Measurements from ENCODE around the gene TRIOBP. TPM values are rescaled to one million over a fixed set of nuclear protein-coding genes. Genes with fewer than 3 reads are reported as not detected.
"Not testable (repeated sequence)": the region's sequence is repeated elsewhere in the genome, so short reads cannot be mapped to it uniquely, and the experiment has no call there.

Gene TRIOBP
- total RNA-seq, 1 experiment from 2014 or later = 80.9 TPM

DNA sequence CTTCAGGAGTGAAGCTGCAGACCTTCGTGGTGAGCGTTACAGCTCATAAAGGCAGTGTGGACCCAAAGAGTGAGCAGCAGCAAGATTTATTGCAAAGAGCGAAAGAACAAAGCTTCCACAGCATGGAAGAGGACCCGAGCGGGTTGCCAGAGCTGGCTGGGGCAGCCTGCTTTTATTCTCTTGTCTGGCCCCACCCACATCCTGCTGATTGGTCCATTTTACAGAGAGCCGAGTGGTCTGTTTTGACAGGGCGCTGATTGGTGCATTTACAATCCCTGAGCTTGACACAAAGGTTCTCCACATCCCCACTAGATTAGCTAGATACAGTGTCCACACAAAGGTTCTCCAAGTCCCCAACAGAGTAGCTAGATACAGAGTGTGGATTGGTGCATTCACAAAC lies 20.4 kb downstream of the TRIOBP start:
- DNase-seq (ENCODE audit: low spot score); in situ Hi-C loops (cut with HindIII; ENCODE audit: low sequenced_read_pairs): not testable (repeated sequence)

GRCh38 chr22:37717746-37718305 lies 21.0 kb downstream of the TRIOBP start:
- in situ Hi-C loops (cut with HindIII; ENCODE audit: low sequenced_read_pairs); DNase-seq (ENCODE audit: low spot score): not testable (repeated sequence)

DNA sequence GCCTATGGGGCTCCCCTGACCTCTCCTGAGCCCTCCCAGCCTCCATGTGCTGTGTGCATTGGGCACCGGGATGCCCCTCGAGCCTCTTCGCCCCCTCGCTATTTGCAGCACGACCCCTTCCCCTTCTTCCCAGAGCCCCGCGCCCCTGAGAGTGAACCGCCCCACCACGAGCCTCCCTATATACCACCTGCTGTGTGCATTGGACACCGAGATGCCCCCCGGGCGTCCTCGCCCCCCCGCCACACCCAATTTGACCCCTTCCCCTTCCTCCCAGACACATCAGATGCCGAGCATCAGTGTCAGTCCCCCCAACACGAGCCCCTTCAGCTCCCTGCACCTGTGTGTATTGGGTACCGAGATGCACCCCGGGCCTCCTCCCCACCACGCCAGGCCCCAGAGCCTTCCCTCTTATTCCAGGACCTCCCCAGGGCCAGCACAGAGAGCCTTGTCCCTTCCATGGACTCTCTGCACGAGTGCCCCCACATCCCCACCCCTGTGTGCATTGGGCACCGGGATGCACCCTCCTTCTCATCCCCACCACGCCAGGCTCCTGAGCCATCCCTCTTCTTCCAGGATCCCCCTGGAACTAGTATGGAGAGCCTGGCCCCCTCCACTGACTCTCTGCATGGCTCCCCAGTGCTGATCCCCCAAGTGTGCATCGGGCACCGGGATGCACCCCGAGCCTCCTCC lies 28.8 kb downstream of the TRIOBP start:
- DNase-seq (ENCODE audit: low spot score) = no peak
- in situ Hi-C loops (cut with HindIII; ENCODE audit: low sequenced_read_pairs) = no loop called here

- DNase-seq (ENCODE audit: low spot score) = no peak
- in situ Hi-C loops (cut with HindIII; ENCODE audit: low sequenced_read_pairs) = no loop called here
Measured at GRCh38 chr22:37726241-37726887, 29.5 kb downstream of the TRIOBP start.

- no peak for DNase-seq (ENCODE audit: low spot score)
- in situ Hi-C loops (cut with HindIII; ENCODE audit: low sequenced_read_pairs) = no loop called here
Measured at GRCh38 chr22:37728620-37729019, 31.8 kb downstream of the TRIOBP start.

- in situ Hi-C loops (cut with HindIII; ENCODE audit: low sequenced_read_pairs) = no loop called here
- no peak for DNase-seq (ENCODE audit: low spot score)
Measured at GRCh38 chr22:37731804-37732471, 35.1 kb downstream of the TRIOBP start.

- in situ Hi-C loops (cut with HindIII; ENCODE audit: low sequenced_read_pairs) = no loop called here
- no peak for DNase-seq (ENCODE audit: low spot score)
Measured at GRCh38 chr22:37732699-37733607, 36.1 kb downstream of the TRIOBP start.

GRCh38 chr22:37733625-37734401 lies 37.0 kb downstream of the TRIOBP start:
- DNase-seq (ENCODE audit: low spot score) = no peak
- in situ Hi-C loops (cut with HindIII; ENCODE audit: low sequenced_read_pairs) = no loop called here

GRCh38 chr22:37734402-37734700 lies 37.5 kb downstream of the TRIOBP start:
- DNase-seq (ENCODE audit: low spot score) = no peak
- in situ Hi-C loops (cut with HindIII; ENCODE audit: low sequenced_read_pairs) = no loop called here

- peak; percentile 23 for DNase-seq (ENCODE audit: low spot score)
- in situ Hi-C loops (cut with HindIII; ENCODE audit: low sequenced_read_pairs) = no loop called here
Measured at GRCh38 chr22:37734964-37735451, 38.2 kb downstream of the TRIOBP start.

DNA sequence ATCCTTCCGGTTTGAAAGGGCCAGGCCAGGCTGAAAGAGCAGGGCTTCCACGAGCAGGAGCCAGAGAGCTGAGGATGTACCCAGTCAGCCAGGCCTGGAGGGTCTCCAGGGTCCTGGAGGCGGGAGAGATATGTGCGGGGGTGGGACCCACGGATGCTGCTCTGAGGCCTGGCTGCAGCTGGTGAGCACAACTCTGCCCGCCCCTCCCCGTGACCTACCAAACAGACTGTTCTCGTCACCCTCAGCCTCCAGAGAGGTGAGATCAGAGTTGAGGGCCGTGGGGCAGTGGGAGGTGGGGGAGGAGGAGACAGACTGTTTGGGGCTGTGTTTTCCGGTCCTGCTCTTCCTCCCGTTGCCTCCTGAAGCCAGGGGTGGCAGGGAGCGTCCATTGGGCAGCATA lies 42.2 kb downstream of the TRIOBP start:
- in situ Hi-C loops (cut with HindIII; ENCODE audit: low sequenced_read_pairs) = no loop called here
- no peak for DNase-seq (ENCODE audit: low spot score)

DNA sequence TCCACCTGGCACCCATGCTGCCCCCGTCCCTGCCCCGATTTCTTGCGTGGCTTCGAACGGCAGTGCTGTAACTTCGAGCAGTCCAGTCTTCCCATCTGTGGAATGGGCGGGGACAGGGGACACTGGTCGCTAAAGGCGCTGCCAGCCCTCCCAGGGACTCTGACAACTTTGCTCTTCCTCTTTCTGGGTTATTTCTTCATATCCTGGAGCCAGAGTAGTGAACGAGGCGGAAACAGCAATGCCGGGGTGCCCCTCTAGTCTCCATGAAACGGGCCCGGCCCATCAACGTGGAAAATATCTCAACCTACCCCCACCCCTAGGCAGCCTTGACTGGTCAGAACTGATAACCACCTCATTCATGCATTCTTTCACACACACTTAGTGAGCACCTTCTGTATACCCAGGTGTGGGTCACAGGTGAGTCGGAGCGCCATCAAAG lies 42.8 kb downstream of the TRIOBP start:
- in situ Hi-C loops (cut with HindIII; ENCODE audit: low sequenced_read_pairs) = no loop called here
- DNase-seq (ENCODE audit: low spot score) = no peak

GRCh38 chr22:37740455-37741311 lies 43.8 kb downstream of the TRIOBP start:
- DNase-seq (ENCODE audit: low spot score) = no peak
- in situ Hi-C loops (cut with HindIII; ENCODE audit: low sequenced_read_pairs) = no loop called here

GRCh38 chr22:37741312-37741795 lies 44.5 kb downstream of the TRIOBP start:
- in situ Hi-C loops (cut with HindIII; ENCODE audit: low sequenced_read_pairs) = no loop called here
- DNase-seq (ENCODE audit: low spot score) = no peak

- no peak for DNase-seq (ENCODE audit: low spot score)
- in situ Hi-C loops (cut with HindIII; ENCODE audit: low sequenced_read_pairs) = no loop called here
Measured at GRCh38 chr22:37742376-37743171, 45.7 kb downstream of the TRIOBP start.

GRCh38 chr22:37744589-37744988 lies 47.7 kb downstream of the TRIOBP start:
- no peak for DNase-seq (ENCODE audit: low spot score)
- in situ Hi-C loops (cut with HindIII; ENCODE audit: low sequenced_read_pairs) = no loop called here

All from G401 (cell line).